ENCODE measurements around the gene DOK4.

DNA sequence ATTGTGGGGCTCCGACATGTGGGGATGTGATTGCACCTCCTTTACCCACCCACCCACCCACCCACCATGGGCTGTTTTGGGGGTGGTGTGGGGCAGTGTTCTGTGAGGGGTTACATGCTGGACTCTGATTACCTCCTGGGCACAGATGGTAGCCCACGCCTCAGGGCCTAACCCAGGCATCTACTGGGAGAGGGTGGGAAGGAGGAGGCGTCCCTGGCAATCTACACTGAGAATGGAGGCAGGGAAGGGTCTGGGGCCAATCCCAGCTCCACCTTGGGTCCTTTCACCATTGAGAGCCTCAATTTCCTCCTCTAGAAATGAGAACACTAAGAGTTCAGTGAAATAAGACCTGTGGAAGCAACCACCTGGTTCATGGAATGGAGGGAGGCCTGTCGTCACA lies 11.7 kb upstream of the DOK4 start:
- TF ChIP-seq CTCF (IDR thresholded peaks at IDR 0.05; ENCODE audit: low read depth, low read length, poor library complexity, severe bottlenecking) (no peak), EZH2phosphoT487 (IDR thresholded peaks at IDR 0.05; ENCODE audit: borderline replicate concordance, low read length) (no peak)

Data from DOHH2 (cell line).